HepG2 (cell line): ENCODE measurements around the gene AK3. TPM values are rescaled to one million over a fixed set of nuclear protein-coding genes. Genes with fewer than 3 reads are reported as not detected.

Source experiments
- ATF5 ChIP-seq: sonication (generic); formaldehyde crosslinking; IDR thresholded peaks from 2 replicates; pipeline ENCODE4 v1.4.0; 2020; ENCODE audit warnings: mild to moderate bottlenecking, low read depth, missing genetic modification reagents
- FOXO1 ChIP-seq: sonication (generic); formaldehyde crosslinking; IDR thresholded peaks from 2 replicates; pipeline ENCODE4 v1.4.0; 2020; ENCODE audit warnings: missing genetic modification reagents
- HNF1B ChIP-seq: sonication (generic); formaldehyde crosslinking; IDR thresholded peaks from 2 replicates; pipeline ENCODE4 v1.5.1; 2020; ENCODE audit warnings: mild to moderate bottlenecking, moderate library complexity, missing genetic modification reagents
- RBFOX2 ChIP-seq: fragments of 200-400 bp; formaldehyde crosslinking; IDR thresholded peaks from 2 replicates; pipeline ENCODE4 v1.6.1; 2017; ENCODE audit warnings: low read depth, mild to moderate bottlenecking, low read length
- THAP9 ChIP-seq: sonication (generic); formaldehyde crosslinking; IDR thresholded peaks from 2 replicates; pipeline ENCODE4; 2020; ENCODE audit warnings: missing genetic modification reagents, mild to moderate bottlenecking, borderline replicate concordance
- ZNF704 ChIP-seq: sonication (generic); formaldehyde crosslinking; IDR thresholded peaks from 2 replicates; pipeline ENCODE4 v1.8.1; 2023; ENCODE audit warnings: mild to moderate bottlenecking, inconsistent platforms, moderate library complexity, missing genetic modification reagents, borderline replicate concordance
- ZNF737 ChIP-seq: sonication (generic); formaldehyde crosslinking; IDR thresholded peaks from 2 replicates; pipeline ENCODE4 v1.5.0; 2020; ENCODE audit warnings: missing genetic modification reagents, mild to moderate bottlenecking, borderline replicate concordance
- ZXDC ChIP-seq: sonication (generic); formaldehyde crosslinking; IDR thresholded peaks from 2 replicates; pipeline ENCODE4 v1.5.0; 2020; ENCODE audit warnings: mild to moderate bottlenecking, missing genetic modification reagents
- polyA plus RNA-seq, 8 experiments: library from polyadenylated mRNA; depleted of rRNA in 3 of 8; stranded (reverse) in 7 of 8; unstranded in 1 of 8; fragments of >200 nt; fragmentation: Illumina TruSeq in 4 of 8; extraction: Trizol in 4 of 8; gene quantifications; 2 replicates each; pipeline versions ENCODE4 v1.2.1 to v1.2.3, GENCODE V29; 2011 to 2016; ENCODE audit warnings: low read depth in 4 of 8, missing spikeins in 1 of 8, mixed read lengths in 1 of 8; ENCODE audit not compliant: insufficient read depth in 1 of 8
- total RNA-seq, 5 experiments: library from RNA; depleted of rRNA; stranded (reverse); fragments of >200 nt; fragmentation: Illumina TruSeq; extraction: Trizol; gene quantifications; 2 replicates each; pipeline ENCODE4 v1.2.3, GENCODE V29; 2016; ENCODE audit warnings: low read depth in 1 of 5
- TF ChIP-seq, protein P1 (sequence below): sonication (generic); formaldehyde crosslinking; IDR thresholded peaks from 2 replicates; pipeline ENCODE4 v1.4.0; 2020; ENCODE audit warnings: mild to moderate bottlenecking, missing genetic modification reagents
- TF ChIP-seq, protein P2 (sequence below): sonication (generic); formaldehyde crosslinking; IDR thresholded peaks from 2 replicates; pipeline ENCODE4 v1.4.0; 2020; ENCODE audit warnings: missing genetic modification reagents

The AK3 gene
- total and polyA plus RNA-seq, 2 of the 13 experiments (the other 11 are each of a cell fraction or from before 2014, with no cell fraction given) = 76.8 to 109 TPM

GRCh38 chr9:4679268-4680172 lies 61.5 kb downstream of the AK3 start, which contains the start of gene CDC37L1 (continued):
- TF ChIP-seq HNF1B = peak; percentile 87
- TF ChIP-seq ZNF737 (CRISPR knock-in tag) = peak; percentile 61; the same call in 1 of the 2 replicates
- TF ChIP-seq, protein P1, sequence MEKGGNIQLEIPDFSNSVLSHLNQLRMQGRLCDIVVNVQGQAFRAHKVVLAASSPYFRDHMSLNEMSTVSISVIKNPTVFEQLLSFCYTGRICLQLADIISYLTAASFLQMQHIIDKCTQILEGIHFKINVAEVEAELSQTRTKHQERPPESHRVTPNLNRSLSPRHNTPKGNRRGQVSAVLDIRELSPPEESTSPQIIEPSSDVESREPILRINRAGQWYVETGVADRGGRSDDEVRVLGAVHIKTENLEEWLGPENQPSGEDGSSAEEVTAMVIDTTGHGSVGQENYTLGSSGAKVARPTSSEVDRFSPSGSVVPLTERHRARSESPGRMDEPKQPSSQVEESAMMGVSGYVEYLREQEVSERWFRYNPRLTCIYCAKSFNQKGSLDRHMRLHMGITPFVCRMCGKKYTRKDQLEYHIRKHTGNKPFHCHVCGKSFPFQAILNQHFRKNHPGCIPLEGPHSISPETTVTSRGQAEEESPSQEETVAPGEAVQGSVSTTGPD (CRISPR knock-in tag) = no peak
- peak; percentile 85; the same call in 1 of the 2 replicates for TF ChIP-seq THAP9
- peak; percentile 31; the same call in 1 of the 2 replicates for TF ChIP-seq ATF5 (CRISPR knock-in tag)
- no peak for TF ChIP-seq ZXDC
- TF ChIP-seq ZNF704 (CRISPR knock-in tag) = peak; percentile 73; the same call in 1 of the 2 replicates
- TF ChIP-seq, protein P2, sequence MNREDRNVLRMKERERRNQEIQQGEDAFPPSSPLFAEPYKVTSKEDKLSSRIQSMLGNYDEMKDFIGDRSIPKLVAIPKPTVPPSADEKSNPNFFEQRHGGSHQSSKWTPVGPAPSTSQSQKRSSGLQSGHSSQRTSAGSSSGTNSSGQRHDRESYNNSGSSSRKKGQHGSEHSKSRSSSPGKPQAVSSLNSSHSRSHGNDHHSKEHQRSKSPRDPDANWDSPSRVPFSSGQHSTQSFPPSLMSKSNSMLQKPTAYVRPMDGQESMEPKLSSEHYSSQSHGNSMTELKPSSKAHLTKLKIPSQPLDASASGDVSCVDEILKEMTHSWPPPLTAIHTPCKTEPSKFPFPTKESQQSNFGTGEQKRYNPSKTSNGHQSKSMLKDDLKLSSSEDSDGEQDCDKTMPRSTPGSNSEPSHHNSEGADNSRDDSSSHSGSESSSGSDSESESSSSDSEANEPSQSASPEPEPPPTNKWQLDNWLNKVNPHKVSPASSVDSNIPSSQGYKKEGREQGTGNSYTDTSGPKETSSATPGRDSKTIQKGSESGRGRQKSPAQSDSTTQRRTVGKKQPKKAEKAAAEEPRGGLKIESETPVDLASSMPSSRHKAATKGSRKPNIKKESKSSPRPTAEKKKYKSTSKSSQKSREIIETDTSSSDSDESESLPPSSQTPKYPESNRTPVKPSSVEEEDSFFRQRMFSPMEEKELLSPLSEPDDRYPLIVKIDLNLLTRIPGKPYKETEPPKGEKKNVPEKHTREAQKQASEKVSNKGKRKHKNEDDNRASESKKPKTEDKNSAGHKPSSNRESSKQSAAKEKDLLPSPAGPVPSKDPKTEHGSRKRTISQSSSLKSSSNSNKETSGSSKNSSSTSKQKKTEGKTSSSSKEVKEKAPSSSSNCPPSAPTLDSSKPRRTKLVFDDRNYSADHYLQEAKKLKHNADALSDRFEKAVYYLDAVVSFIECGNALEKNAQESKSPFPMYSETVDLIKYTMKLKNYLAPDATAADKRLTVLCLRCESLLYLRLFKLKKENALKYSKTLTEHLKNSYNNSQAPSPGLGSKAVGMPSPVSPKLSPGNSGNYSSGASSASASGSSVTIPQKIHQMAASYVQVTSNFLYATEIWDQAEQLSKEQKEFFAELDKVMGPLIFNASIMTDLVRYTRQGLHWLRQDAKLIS = no peak
- TF ChIP-seq RBFOX2 = peak; percentile 95
- peak; percentile 31; the same call in 1 of the 2 replicates for TF ChIP-seq FOXO1
